Mammary epithelial cell (primary cell): ENCODE measurements around the gene ABCA6.

ENCODE experiments used
- EZH2 ChIP-seq: IDR thresholded peaks from 2 replicates; pipeline ENCODE4 v1.6.1; 2012; ENCODE audit warnings: low read length, inconsistent platforms, borderline replicate concordance
- TF ChIP-seq, protein P1 (sequence below), 2 donors: IDR thresholded peaks in 1 of 2; conservative IDR thresholded peaks in 1 of 2; 2 replicates each; pipeline ENCODE4 v1.5.1; 2011 to 2012; ENCODE audit warnings: inconsistent platforms in 2 of 2, low read length in 2 of 2, mild to moderate bottlenecking in 2 of 2, control low read depth in 1 of 2, low read depth in 1 of 2; ENCODE audit not compliant: insufficient read depth in 1 of 2; ENCODE audit errors: extremely low read depth in 1 of 2

DNA sequence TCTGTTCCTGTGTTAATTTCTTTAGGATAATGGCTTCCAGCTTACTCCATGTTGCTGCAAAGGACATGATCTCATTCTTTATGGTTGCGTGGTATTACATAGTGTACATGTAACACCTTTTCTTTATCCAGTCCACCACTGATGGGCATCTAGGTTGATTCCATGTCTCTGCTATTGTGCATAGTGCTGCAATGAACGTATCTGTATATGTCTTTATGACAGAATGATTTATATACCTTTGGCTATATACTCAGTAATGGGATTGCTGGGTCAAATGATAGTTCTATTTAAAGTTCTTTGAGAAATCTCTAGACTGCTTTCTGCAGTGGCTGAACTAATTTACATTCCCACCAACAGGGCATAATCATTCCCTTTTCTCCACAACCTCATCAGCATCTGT is 47.1 kb upstream of the ABCA6 start:
- TF ChIP-seq, protein P1, sequence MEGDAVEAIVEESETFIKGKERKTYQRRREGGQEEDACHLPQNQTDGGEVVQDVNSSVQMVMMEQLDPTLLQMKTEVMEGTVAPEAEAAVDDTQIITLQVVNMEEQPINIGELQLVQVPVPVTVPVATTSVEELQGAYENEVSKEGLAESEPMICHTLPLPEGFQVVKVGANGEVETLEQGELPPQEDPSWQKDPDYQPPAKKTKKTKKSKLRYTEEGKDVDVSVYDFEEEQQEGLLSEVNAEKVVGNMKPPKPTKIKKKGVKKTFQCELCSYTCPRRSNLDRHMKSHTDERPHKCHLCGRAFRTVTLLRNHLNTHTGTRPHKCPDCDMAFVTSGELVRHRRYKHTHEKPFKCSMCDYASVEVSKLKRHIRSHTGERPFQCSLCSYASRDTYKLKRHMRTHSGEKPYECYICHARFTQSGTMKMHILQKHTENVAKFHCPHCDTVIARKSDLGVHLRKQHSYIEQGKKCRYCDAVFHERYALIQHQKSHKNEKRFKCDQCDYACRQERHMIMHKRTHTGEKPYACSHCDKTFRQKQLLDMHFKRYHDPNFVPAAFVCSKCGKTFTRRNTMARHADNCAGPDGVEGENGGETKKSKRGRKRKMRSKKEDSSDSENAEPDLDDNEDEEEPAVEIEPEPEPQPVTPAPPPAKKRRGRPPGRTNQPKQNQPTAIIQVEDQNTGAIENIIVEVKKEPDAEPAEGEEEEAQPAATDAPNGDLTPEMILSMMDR (conservative IDR thresholded peaks at IDR 0.05 in 1 of 2, IDR thresholded peaks at IDR 0.05 in 1 of 2; ENCODE audit: extremely low read depth in 1 of 2, insufficient read depth in 1 of 2, low read depth in 1 of 2, low read length in 2 of 2): no peak
- TF ChIP-seq EZH2: no peak
